ENCODE measurements around the gene GTPBP3. TPM values are rescaled to one million over a fixed set of nuclear protein-coding genes. Genes with fewer than 3 reads are reported as not detected.

The GTPBP3 gene
- total and polyA plus RNA-seq, 9 of the 15 experiments (the other 6 are each of a cell fraction or from before 2014, with no cell fraction given), result 4.9 to 124 (median 22.6) TPM

GRCh38 chr19:17390665-17391370, 53.5 kb downstream of the GTPBP3 start (continued):
- TF ChIP-seq ZNF184 (CRISPR knock-in tag; IDR thresholded peaks at IDR 0.05), result no peak

- peak in 2 of 4 experiments; percentile 36 to 44 for DNase-seq (ENCODE audit: extremely low read depth in 1 of 4, low spot score in 3 of 4)
- no peak for FAIRE-seq
- peak overlapping the region; percentile 51 for H3K4me3 ChIP-seq
- peaks cover 22 to 37% of the 10 kb centered on the region in 2 experiments for H3K4me1 ChIP-seq (replicated peaks in 1 of 2; ENCODE audit: control insufficient read depth in 2 of 2, insufficient read depth in 2 of 2, low read length in 2 of 2)
- H3K79me2 ChIP-seq (ENCODE audit: control insufficient read depth, insufficient read depth, low read length), result no peaks in the 10 kb centered on the region
- H3K4me2 ChIP-seq (ENCODE audit: insufficient read depth, low read length), result peak overlapping the region; percentile 88
- no TSS peak for BruUV-seq (replicated peaks)
- WGBS (ENCODE audit: insufficient coverage, low coverage, missing lambda C conversion rate), result 12% methylated on average over 24 of the region's 26 CpGs
- ChIA-PET CTCF (ENCODE audit: low intra/inter-chr PET ratio) (interaction anchor here (0.6 to 2.0 kb wide), 2 partner anchors 87 to 99 kb away, joined by 3 to 7 read pairs; no protein-coding TSS in a partner anchor), POLR2A (interaction anchor here (0.5 to 1.0 kb wide), 6 partner anchors 9 to 470 kb away, joined by 3 to 5 read pairs (median 4); no protein-coding TSS in a partner anchor)
- no peaks in the 10 kb centered on the region for H3K9me1 ChIP-seq (ENCODE audit: control insufficient read depth, insufficient read depth, low read length)
- 0 out of 3 replicates have a peak, but pooled peaks cover 2% of the 10 kb centered on the region for H3K36me3 ChIP-seq (ENCODE audit: control insufficient read depth, insufficient read depth, low read length)
- peak overlapping the region; percentile 83 for H2AFZ ChIP-seq (ENCODE audit: low read depth, low read length)
- in situ Hi-C loops (cut with MboI), result no loop called here
- H4K20me1 ChIP-seq (replicated peaks; ENCODE audit: control insufficient read depth, insufficient read depth, low read length), result no peaks in the 10 kb centered on the region
- 0 out of 3 replicates have a peak, but pooled peaks have one; percentile 8 for ATAC-seq
- no peaks in the 10 kb centered on the region for H3K27me3 ChIP-seq (ENCODE audit: control insufficient read depth in 2 of 2, insufficient read depth in 2 of 2, low read length in 2 of 2)
- no peak overlapping the region for H3K27ac ChIP-seq (ENCODE audit: extremely low read depth, low read depth, low read length)
- peak overlapping the region in 1 of 2 experiments; percentile 59; a peak in 2 of 4 replicates for H3K9ac ChIP-seq (ENCODE audit: insufficient read depth in 1 of 2, low read depth in 2 of 2, low read length in 2 of 2)
- H3K9me3 ChIP-seq (replicated peaks; ENCODE audit: control insufficient read depth, insufficient read depth, low read depth, low read length), result peaks cover 9% of the 10 kb centered on the region
- intact Hi-C loops (cut with micrococcal nuclease), result no loop called here
- TF ChIP-seq HDAC1 (IDR thresholded peaks at IDR 0.05), result peak in 1 of 2 experiments; percentile 11; a peak in 1 of 4 replicates
- no peak for TF ChIP-seq ZFP36 (IDR thresholded peaks at IDR 0.05; ENCODE audit: low read depth, low read length, partially characterized antibody)
- TF ChIP-seq HDAC6 (IDR thresholded peaks at IDR 0.05; ENCODE audit: low read depth, low read length), result no peak
- no peak for TF ChIP-seq TOE1 (IDR thresholded peaks at IDR 0.05; ENCODE audit: borderline replicate concordance)
- 0 out of 2 replicates have a peak, but pooled peaks have one; percentile 46 for TF ChIP-seq TOE1 (CRISPR knock-in tag; IDR thresholded peaks at IDR 0.05; ENCODE audit: borderline replicate concordance, low read depth)
- peak; percentile 21 for TF ChIP-seq RBBP5 (IDR thresholded peaks at IDR 0.05; ENCODE audit: borderline replicate concordance, insufficient read depth, low read length, poor library complexity, severe bottlenecking)
Measured at GRCh38 chr19:17391371-17392151, 54.2 kb downstream of the GTPBP3 start.
